Smooth muscle cell (in vitro differentiated cells): ENCODE measurements around the gene MST1R. TPM values are rescaled to one million over a fixed set of nuclear protein-coding genes. Genes with fewer than 3 reads are reported as not detected.

ENCODE experiments used
- DNase-seq: peaks from one replicate; lab custom pipeline; 2025; ENCODE audit not compliant: unreplicated experiment; lab: John Stamatoyannopoulos, UW
- H2AFZ ChIP-seq: fragments of 200-600 bp; sonication (generic); 2 replicates; pipeline ENCODE4 v1.6.0; 2016; ENCODE audit warnings: antibody characterized with exemption, low read depth, mild to moderate bottlenecking
- H3F3A ChIP-seq: fragments of 200-600 bp; sonication (generic); 2 replicates; pipeline ENCODE4 v1.6.0; 2017; ENCODE audit warnings: antibody characterized with exemption, low read depth
- H3K27ac ChIP-seq: fragments of 200-600 bp; sonication (generic); 2 replicates; pipeline ENCODE4 v1.5.1; 2016; ENCODE audit warnings: low read depth, mild to moderate bottlenecking
- H3K27me3 ChIP-seq: fragments of 200-600 bp; sonication (generic); 2 replicates; pipeline ENCODE4 v1.6.1; 2016; ENCODE audit warnings: low read depth, mild to moderate bottlenecking
- H3K36me3 ChIP-seq: fragments of 200-600 bp; sonication (generic); 2 replicates; pipeline ENCODE4 v1.5.1; 2016; ENCODE audit warnings: low read depth
- H3K4me1 ChIP-seq: fragments of 200-600 bp; sonication (generic); 2 replicates; pipeline ENCODE4 v1.5.1; 2016; ENCODE audit warnings: low read depth
- H3K4me2 ChIP-seq: fragments of 200-600 bp; sonication (generic); 2 replicates; pipeline ENCODE4 v1.6.0; 2016; ENCODE audit warnings: mild to moderate bottlenecking
- H3K4me3 ChIP-seq: fragments of 200-600 bp; sonication (generic); 2 replicates; pipeline ENCODE4 v1.5.1; 2016; ENCODE audit warnings: mild to moderate bottlenecking
- H3K79me2 ChIP-seq: fragments of 200-600 bp; sonication (generic); 2 replicates; pipeline ENCODE4 v1.6.0; 2016; ENCODE audit warnings: low read depth, mild to moderate bottlenecking
- H3K9ac ChIP-seq: fragments of 200-600 bp; sonication (generic); 2 replicates; pipeline ENCODE4 v1.6.0; 2016; ENCODE audit warnings: low read depth
- H3K9me3 ChIP-seq: fragments of 200-600 bp; sonication (generic); replicated peaks from 2 replicates; pipeline ENCODE4 v1.5.1; 2016; ENCODE audit warnings: low read depth
- H4K20me1 ChIP-seq: fragments of 200-600 bp; sonication (generic); 2 replicates; pipeline ENCODE4 v1.6.0; 2016; ENCODE audit warnings: low read depth
- CTCF ChIP-seq: fragments of 200-600 bp; sonication (generic); IDR thresholded peaks from 2 replicates; pipeline ENCODE4 v1.5.1; 2017; ENCODE audit warnings: borderline replicate concordance, mild to moderate bottlenecking, antibody characterized with exemption; ENCODE audit not compliant: insufficient read depth, poor library complexity, severe bottlenecking
- WGBS: methylation state at CpG from one replicate; pipeline ENCODE4 v1.1.7; 2016; ENCODE audit warnings: low lambda C conversion rate; 5-methylcytosine and 5-hydroxymethylcytosine counted together
- polyA plus RNA-seq: library from polyadenylated mRNA; unstranded; fragments of >200 nt; fragmentation: Nextera tagmentation; extraction: Ambion mirVana; gene quantifications from 2 replicates; pipeline ENCODE4 v1.2.1, GENCODE V29; 2016
- total RNA-seq: library from RNA; depleted of rRNA; stranded (reverse); fragments of >200 nt; gene quantifications from 2 replicates; pipeline ENCODE4 v1.2.3, GENCODE V29; 2014

Gene MST1R
- total and polyA plus RNA-seq, 2 experiments from 2014 or later = 0.59 to 0.63 TPM

- H3K27me3 ChIP-seq = peaks cover 3% of the 10 kb centered on the region
Observed at GRCh38 chr3:49879721-49880120, 24.0 kb downstream of the MST1R start.

GRCh38 chr3:49878686-49879085, 25.0 kb downstream of the MST1R start:
- no peak for DNase-seq
- Histone ChIP-seq H2AFZ (no peak overlapping the region), H3K4me3 (no peak overlapping the region), H4K20me1 (no peaks in the 10 kb centered on the region), H3F3A (no peaks in the 10 kb centered on the region), H3K27ac (no peak overlapping the region), H3K9me3 (no peaks in the 10 kb centered on the region), H3K9ac (no peak overlapping the region), H3K4me1 (no peaks in the 10 kb centered on the region), H3K27me3 (peaks cover 3% of the 10 kb centered on the region), H3K4me2 (no peak overlapping the region), H3K36me3 (no peaks in the 10 kb centered on the region), H3K79me2 (no peaks in the 10 kb centered on the region)
- no peak for TF ChIP-seq CTCF

More at GRCh38 chr3:49879721-49880120, 24.0 kb downstream of the MST1R start:
- Histone ChIP-seq H3K79me2 (no peaks in the 10 kb centered on the region), H3K4me1 (no peaks in the 10 kb centered on the region), H3F3A (no peaks in the 10 kb centered on the region), H3K9ac (no peak overlapping the region), H3K4me3 (no peak overlapping the region), H3K9me3 (no peaks in the 10 kb centered on the region), H3K4me2 (no peak overlapping the region), H3K36me3 (no peaks in the 10 kb centered on the region), H2AFZ (no peak overlapping the region), H4K20me1 (no peaks in the 10 kb centered on the region), H3K27ac (no peak overlapping the region)
- no peak for DNase-seq
- WGBS = 74% methylated on average over 2 of the region's 2 CpGs
- TF ChIP-seq CTCF = no peak

GRCh38 chr3:49877716-49878115, 26.0 kb downstream of the MST1R start:
- WGBS = 100% methylated on average over 2 of the region's 2 CpGs
- H3K27me3 ChIP-seq = peaks cover 3% of the 10 kb centered on the region
- no peak for TF ChIP-seq CTCF

GRCh38 chr3:49876567-49876966, 27.1 kb downstream of the MST1R start:
- 86% methylated on average over 5 of the region's 5 CpGs for WGBS
- H3K79me2 ChIP-seq = no peaks in the 10 kb centered on the region
- H4K20me1 ChIP-seq = no peaks in the 10 kb centered on the region
- no peak overlapping the region for H2AFZ ChIP-seq
- H3K4me1 ChIP-seq = no peaks in the 10 kb centered on the region
- H3K27me3 ChIP-seq = peaks cover 5% of the 10 kb centered on the region
- H3K9ac ChIP-seq = no peak overlapping the region
- H3K36me3 ChIP-seq = no peaks in the 10 kb centered on the region
- no peak overlapping the region for H3K27ac ChIP-seq
- DNase-seq = no peak
- H3K4me2 ChIP-seq = no peak overlapping the region
- TF ChIP-seq CTCF = no peak
- H3K9me3 ChIP-seq = no peaks in the 10 kb centered on the region
- H3K4me3 ChIP-seq = no peak overlapping the region
- H3F3A ChIP-seq = no peaks in the 10 kb centered on the region

More at GRCh38 chr3:49877716-49878115, 26.0 kb downstream of the MST1R start:
- DNase-seq = no peak
- no peaks in the 10 kb centered on the region for H3F3A ChIP-seq
- no peak overlapping the region for H2AFZ ChIP-seq
- no peaks in the 10 kb centered on the region for H4K20me1 ChIP-seq
- no peak overlapping the region for H3K9ac ChIP-seq
- no peak overlapping the region for H3K4me3 ChIP-seq
- no peaks in the 10 kb centered on the region for H3K36me3 ChIP-seq
- H3K4me2 ChIP-seq = no peak overlapping the region
- H3K9me3 ChIP-seq = no peaks in the 10 kb centered on the region
- H3K79me2 ChIP-seq = no peaks in the 10 kb centered on the region
- H3K27ac ChIP-seq = no peak overlapping the region
- no peaks in the 10 kb centered on the region for H3K4me1 ChIP-seq
